ENCODE measurements around the gene XPNPEP2.

The XPNPEP2 gene

DNA sequence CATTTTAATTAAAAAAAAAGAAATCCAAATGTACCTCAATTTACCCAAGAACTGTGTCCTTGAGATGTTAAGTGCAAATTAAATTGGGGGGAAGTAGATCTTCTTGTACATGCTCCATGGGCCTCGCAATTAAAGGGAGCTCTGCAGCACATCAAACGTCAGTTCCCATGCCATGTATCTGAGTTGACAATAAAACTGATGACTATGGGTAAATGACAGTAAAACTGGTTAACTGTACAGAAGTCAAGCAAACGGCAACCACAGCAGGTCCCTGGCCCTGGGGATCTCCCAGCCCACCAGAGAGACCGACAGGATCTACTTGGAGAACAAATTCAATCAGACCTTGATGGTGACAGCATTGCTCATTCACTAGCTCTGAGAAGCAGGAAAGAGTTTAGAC lies 32.8 kb upstream of the XPNPEP2 start:
- no peak for TF ChIP-seq ZNF274 (IDR thresholded peaks at IDR 0.05; ENCODE audit: low read depth, low read length)
- no peak overlapping the region for H3K4me3 ChIP-seq (ENCODE audit: low read length)

DNA sequence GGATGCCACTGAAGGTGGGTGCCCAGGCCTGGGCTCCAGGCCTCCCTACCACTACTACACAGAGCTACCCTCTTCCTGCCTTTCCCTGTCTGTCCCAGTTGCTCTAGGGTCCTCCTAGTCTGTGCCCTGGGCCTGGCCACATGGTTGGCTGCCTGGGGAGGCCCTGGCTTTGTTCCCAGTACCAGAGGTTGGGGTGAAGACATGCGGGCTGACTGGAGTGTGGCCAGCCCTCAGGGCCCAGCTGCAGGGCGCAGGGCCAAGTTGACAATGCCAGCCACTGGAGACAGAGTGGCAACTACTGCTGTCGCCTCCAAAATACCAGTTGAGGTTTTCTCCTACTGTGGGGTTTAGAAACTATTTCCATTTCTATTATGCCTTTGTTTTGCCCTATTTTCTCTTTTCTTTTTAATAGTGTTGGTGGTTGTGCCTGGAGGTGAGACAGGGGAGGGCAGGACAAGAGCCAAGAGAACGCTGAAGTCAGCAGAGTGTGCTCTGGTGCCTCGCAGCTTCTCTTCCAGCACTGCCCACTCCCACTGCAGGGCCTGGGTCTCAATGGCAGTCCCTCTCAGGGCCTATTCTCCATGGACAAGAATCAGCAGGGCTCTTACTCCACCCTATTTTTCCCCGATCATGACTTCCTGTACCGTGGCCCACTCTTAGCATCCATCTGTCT lies 32.2 kb upstream of the XPNPEP2 start:
- H3K4me3 ChIP-seq (ENCODE audit: low read length): no peak overlapping the region
- TF ChIP-seq ZNF274 (IDR thresholded peaks at IDR 0.05; ENCODE audit: low read depth, low read length): no peak

DNA sequence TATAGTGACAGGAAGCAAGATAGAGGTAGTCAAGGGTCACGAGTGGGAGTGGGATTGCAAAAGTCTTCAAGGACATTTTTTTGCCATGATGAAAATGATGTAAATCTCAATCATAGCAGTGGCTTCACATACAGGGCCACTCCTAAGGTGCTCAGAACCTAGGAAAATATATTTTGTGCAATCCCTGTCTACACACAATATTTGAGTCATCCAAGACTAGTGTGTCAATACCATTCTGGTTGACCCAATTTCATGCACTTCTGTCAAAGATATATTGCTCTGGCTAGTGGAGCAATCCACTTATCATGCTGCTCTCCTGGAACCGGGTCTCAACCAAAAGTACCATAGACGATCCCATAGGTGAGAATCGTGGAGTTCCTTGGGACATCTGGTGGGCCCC lies 24.2 kb upstream of the XPNPEP2 start:
- H3K4me3 ChIP-seq (ENCODE audit: low read length): no peak overlapping the region
- TF ChIP-seq ZNF274 (IDR thresholded peaks at IDR 0.05; ENCODE audit: low read depth, low read length): no peak

DNA sequence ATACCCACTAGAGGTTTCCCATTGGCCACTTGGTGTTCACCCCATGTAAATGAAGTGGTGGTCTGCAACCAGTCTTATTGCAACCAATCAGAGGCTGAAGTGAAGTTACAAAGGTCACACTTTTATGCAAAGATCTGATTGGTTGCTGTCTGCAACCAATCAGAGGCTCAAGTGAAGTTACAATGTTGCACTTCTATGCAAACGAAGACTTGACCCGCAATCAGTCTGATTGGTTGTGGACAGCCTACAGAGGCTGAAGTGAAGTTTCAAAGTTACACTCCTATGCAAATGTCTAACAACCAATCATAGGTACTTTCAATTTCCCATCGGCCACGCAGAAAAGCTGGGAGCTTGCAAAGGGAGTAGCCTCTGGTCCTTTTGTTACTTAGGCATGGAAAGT lies 22.3 kb upstream of the XPNPEP2 start:
- H3K4me3 ChIP-seq (ENCODE audit: low read length): no peak overlapping the region
- no peak for TF ChIP-seq ZNF274 (IDR thresholded peaks at IDR 0.05; ENCODE audit: low read depth, low read length)

DNA sequence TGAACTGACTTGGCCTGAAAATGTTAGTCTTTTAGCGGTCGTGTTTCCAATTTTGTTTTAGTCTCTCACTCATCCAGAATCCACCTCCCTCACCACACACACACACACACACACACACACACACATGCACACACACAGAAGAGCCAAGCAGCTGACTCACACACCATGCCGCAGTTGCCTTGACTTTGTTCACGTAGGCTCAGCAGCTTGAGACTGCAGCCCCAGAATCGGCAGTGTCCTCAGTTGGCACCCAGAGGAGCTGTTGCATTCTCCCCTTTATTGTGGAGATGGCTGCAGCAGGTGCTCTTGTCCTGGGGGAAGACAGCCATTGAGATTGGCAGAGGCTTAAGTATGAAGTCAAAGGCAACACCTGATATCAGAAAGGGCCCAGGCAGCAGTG lies 20.9 kb upstream of the XPNPEP2 start:
- no peak overlapping the region for H3K4me3 ChIP-seq (ENCODE audit: low read length)
- TF ChIP-seq ZNF274 (IDR thresholded peaks at IDR 0.05; ENCODE audit: low read depth, low read length): no peak

DNA sequence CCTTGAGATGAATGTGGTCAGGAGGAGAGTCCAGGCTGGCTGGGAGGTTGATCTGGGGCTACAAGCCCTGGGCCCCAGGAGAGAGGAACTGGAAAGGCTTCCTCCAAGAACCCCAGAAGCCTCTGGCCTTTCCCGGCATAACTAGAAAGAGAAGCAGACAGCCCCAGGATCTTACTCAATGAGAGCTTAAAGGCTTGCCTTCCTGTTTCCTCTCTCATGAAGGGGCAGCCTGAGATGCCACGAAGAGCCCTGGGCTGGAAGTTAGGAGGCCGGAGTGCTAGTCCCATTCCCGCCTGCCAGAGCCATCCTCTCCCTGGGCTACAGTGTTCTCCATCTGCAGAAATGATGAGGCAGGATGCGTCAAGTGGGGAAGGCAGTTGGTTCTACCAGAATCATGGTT lies 20.1 kb upstream of the XPNPEP2 start:
- no peak for TF ChIP-seq ZNF274 (IDR thresholded peaks at IDR 0.05; ENCODE audit: low read depth, low read length)
- no peak overlapping the region for H3K4me3 ChIP-seq (ENCODE audit: low read length)

DNA sequence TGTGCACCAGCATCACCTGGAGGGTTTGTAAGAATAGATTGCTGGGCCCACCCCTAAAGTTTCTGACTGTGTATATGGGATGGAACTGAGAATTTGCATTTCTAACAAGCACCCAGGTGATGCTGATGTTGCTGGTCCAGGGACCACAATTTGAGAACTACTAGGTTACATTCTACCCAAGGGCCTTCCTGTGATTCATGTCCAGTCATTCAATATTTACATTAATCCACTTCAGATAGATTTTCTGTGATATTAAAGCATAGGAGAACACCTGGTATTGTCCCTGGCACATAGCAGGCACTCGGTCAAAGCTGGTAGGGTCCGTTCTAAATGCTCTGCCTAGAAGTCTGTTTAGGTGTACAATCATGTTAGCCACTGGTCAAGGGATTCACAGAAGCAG lies 19.5 kb upstream of the XPNPEP2 start:
- no peak overlapping the region for H3K4me3 ChIP-seq (ENCODE audit: low read length)
- no peak for TF ChIP-seq ZNF274 (IDR thresholded peaks at IDR 0.05; ENCODE audit: low read depth, low read length)

DNA sequence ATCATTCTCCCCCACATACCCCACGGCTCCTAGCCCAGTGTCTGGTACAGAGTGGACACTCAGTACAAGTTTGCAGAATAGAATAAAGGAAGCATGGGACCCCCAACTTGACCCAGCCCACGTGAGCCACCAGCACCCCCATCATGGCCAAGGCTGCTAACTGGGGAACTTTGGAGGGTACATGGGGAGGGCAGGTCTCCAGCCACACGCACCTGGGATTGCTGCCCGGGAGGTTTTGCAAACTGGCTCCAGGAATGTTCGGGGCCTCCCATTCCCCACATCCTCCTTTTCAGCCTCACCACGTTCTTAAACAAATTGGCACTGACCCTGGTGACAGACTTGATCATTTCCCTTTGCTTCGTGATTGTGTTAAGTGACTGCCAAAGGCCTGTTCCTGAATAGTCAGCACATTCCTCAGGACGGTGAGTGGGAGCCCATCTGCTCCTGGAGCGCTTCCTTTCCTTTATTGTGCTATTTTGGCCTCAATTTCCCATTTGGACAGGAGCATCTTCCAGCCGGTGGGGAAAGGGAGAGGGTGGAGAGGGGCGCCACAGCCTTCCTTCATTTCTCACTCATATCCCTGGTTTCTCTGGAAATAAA lies 18.7 kb upstream of the XPNPEP2 start:
- TF ChIP-seq ZNF274 (IDR thresholded peaks at IDR 0.05; ENCODE audit: low read depth, low read length): no peak
- no peak overlapping the region for H3K4me3 ChIP-seq (ENCODE audit: low read length)

DNA sequence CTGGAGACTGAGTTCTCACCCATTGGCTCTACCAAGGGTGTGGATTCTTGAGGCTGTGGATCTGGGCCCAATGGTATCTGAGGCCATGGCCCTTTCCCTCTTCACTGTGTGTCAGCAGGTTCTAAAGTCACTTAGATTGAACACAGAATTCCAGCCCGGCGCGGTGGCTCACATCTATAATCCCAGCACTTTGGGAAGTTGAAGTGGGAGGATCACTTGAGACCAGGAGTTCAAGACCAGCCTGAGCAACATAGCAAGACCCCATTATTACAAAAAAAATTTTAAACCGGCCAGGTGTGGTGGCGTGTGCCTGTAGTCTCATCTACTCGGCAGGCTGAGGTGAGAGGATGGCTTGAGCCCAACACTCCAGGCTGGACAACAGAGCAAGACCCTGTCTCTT lies 18.0 kb upstream of the XPNPEP2 start:
- no peak overlapping the region for H3K4me3 ChIP-seq (ENCODE audit: low read length)
- TF ChIP-seq ZNF274 (IDR thresholded peaks at IDR 0.05; ENCODE audit: low read depth, low read length): no peak

DNA sequence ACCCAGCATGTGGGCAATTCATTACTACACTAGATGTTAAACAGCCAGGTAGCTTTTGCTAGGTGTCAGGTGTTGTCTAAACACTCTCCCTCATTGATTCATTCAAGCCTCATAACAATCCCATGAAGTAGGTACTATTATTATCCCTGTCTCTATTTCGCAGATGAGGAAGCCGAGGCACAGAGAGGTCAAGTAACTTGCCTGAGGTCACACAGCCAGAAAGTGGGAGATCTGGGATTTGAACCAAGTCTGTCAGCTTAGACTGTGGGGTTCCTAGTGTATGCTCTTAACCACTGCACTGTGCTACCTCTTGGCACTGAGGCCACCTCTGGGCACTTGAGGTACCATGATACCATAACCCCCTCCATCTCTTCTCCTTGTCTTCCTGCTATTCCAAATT lies 17.4 kb upstream of the XPNPEP2 start:
- H3K4me3 ChIP-seq (ENCODE audit: low read length): no peak overlapping the region
- TF ChIP-seq ZNF274 (IDR thresholded peaks at IDR 0.05; ENCODE audit: low read depth, low read length): no peak

DNA sequence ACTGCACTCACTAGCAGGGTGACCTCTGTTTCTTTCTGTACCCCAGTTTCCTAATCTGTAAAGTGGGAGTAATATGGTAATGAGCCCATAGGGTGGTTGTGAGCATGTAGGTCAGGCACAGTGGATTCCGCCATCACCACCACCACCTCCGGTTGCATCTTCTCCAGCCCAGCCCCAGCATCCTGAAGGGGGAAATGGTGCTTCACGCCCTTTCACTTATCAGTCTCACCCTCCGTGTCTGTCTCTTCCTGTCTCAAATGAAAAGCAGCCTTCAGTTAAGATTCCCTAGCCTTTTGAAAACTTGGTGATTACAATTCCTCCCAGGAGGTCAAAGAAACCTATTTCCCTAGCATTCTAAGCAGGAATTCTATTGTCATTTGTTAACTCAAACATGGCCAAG lies 16.9 kb upstream of the XPNPEP2 start:
- no peak overlapping the region for H3K4me3 ChIP-seq (ENCODE audit: low read length)
- TF ChIP-seq ZNF274 (IDR thresholded peaks at IDR 0.05; ENCODE audit: low read depth, low read length): no peak

DNA sequence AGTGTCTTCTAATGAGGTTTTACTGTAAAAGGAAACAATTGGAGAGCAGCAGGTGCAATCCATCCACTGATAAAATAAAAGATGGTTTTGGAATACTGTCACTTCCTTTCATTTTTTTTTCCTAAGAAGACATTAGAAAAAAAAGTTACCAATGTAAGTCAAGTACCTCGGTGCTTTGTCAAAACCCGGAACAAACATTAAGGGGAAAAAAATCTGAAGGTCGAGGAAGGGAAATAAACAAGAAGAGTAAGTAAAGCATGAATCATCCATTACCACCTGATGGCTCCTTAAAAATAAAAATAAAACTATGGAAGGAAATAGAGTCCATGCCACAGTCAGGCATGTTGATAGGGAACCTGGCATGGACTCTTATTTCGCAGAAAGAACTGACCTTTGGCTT lies 15.3 kb upstream of the XPNPEP2 start:
- no peak for TF ChIP-seq ZNF274 (IDR thresholded peaks at IDR 0.05; ENCODE audit: low read depth, low read length)
- no peak overlapping the region for H3K4me3 ChIP-seq (ENCODE audit: low read length)

DNA sequence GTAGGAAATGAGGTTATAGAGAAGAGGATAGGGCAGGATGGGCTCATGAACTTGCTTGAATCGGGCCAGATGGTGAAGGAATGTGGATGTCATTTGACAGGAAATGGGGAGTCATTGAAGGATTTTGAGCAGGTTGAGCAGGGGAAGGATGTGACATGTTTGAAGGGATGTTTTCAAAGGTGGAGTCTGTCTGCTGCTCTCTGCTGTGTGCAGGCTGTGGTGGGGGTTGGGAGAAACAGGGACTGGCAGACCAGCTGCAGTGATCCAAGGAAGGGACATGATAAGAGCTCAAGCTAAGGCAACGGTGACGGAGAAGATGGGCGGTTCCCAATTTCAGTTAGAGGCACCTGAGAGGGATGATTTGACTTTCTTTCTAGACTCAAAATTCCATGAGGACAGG lies 14.0 kb upstream of the XPNPEP2 start:
- no peak for TF ChIP-seq ZNF274 (IDR thresholded peaks at IDR 0.05; ENCODE audit: low read depth, low read length)
- no peak overlapping the region for H3K4me3 ChIP-seq (ENCODE audit: low read length)

DNA sequence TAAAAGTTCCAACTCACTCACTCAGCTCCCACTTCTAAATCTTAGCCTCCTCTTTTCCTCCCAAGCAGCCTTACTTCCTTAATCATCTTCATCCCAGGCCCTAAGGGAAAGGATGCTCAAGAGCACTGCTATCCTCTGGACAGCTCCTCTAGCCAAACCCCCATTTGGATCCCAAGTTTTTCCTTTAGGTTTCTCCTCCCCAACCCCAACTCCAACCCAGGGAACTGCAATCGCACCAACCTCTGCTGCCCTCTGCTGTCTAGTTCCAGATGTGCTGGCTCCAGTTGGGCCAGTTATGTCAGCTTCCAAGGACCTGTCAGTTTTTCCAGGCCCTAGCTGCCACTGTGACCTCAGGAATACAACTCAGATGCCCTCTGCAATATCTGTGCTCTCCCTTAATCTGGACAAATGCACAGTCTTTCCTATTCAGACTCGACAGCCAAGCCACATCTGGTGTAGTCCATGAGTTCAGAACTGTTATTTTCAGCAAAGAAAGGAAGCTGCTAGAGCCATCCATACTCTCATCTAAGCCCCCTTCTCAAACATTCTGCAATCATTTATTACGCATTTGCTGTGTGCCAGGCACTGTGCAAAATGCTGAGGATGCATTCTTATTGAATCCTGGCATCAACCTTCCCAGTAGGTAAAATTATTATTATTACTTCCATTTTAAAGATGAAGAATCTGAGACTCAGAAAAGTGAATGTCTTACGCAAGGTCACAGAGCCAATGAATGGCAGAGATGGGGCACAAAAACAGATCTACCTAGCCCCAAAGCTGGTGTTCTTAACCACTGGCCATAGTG lies 12.3 kb upstream of the XPNPEP2 start:
- no peak overlapping the region for H3K4me3 ChIP-seq (ENCODE audit: low read length)
- no peak for TF ChIP-seq ZNF274 (IDR thresholded peaks at IDR 0.05; ENCODE audit: low read depth, low read length)

DNA sequence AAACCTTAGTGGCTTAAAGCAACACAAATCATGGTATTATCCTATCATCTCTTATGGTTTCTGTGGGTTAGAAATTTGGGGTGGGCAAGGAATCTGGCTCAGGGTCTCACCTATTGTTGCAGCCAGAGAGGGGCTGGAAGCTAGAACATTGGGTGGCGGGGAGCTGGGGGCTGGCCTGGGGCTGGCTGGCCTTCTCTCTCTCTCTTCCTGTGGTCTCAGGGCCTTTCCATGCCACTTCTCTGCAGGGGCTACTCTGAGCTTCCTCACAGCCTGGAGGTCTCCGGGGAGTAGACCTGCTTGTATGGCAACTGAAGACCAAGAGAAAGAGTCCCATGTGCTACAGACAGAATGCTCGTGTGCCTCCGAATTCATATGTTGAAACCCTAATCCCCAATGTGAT lies 10.7 kb upstream of the XPNPEP2 start:
- no peak overlapping the region for H3K4me3 ChIP-seq (ENCODE audit: low read length)
- no peak for TF ChIP-seq ZNF274 (IDR thresholded peaks at IDR 0.05; ENCODE audit: low read depth, low read length)
